GM18511 (cell line): Measurements from ENCODE around the gene EMC1.
"Not testable (repeated sequence)": the region's sequence is repeated elsewhere in the genome, so short reads cannot be mapped to it uniquely, and the experiment has no call there.

ENCODE experiments used
- ATAC-seq: cut with Tn5 transposase; IDR thresholded peaks from one replicate; pipeline ENCODE4 v1.9.1; 2021; ENCODE audit warnings: mild to moderate bottlenecking, moderate library complexity; ENCODE audit not compliant: unreplicated experiment

EMC1 gene

GRCh38 chr1:19251305-19252196 is at the start of gene EMC1, which contains the start of gene MRTO4:
TSS of gene EMC1 (minus strand) at chr1:19251524. CDS start at chr1:19251509, 15 bp downstream.
TSS of gene MRTO4 (plus strand) at chr1:19251805. CDS start at chr1:19251836, 31 bp downstream.
- peak; percentile 84 for ATAC-seq

GRCh38 chr1:19300211-19300610 is 48.9 kb upstream of the EMC1 start:
- no peak for ATAC-seq

- ATAC-seq, result no peak
These were observed 43.3 kb upstream of the EMC1 start for GRCh38 chr1:19294638-19295037.

GRCh38 chr1:19289244-19289643 is 37.9 kb upstream of the EMC1 start:
- ATAC-seq, result no peak

GRCh38 chr1:19288324-19289241 is 37.3 kb upstream of the EMC1 start, which contains the start of gene AKR7A3:
TSS of gene AKR7A3 (minus strand) at chr1:19288770. CDS start at chr1:19288709, 61 bp downstream.
- not testable (repeated sequence) for ATAC-seq

GRCh38 chr1:19287436-19288185 is 36.3 kb upstream of the EMC1 start:
- no peak for ATAC-seq

GRCh38 chr1:19285807-19286206 is 34.5 kb upstream of the EMC1 start:
- ATAC-seq, result not testable (repeated sequence)

GRCh38 chr1:19285366-19285765 is 34.0 kb upstream of the EMC1 start:
- not testable (repeated sequence) for ATAC-seq

- ATAC-seq, result no peak
These were observed 33.6 kb upstream of the EMC1 start for GRCh38 chr1:19284881-19285280.

GRCh38 chr1:19283891-19284290 is 32.6 kb upstream of the EMC1 start:
- no peak for ATAC-seq

GRCh38 chr1:19274636-19275035 is 23.3 kb upstream of the EMC1 start:
- no peak for ATAC-seq

- not testable (repeated sequence) for ATAC-seq
These were observed 22.7 kb upstream of the EMC1 start for GRCh38 chr1:19273844-19274531.

- ATAC-seq, result no peak
These were observed 22.0 kb upstream of the EMC1 start for GRCh38 chr1:19273106-19273843.

- no peak for ATAC-seq
These were observed 20.7 kb upstream of the EMC1 start for GRCh38 chr1:19272064-19272463.

GRCh38 chr1:19270343-19270730 is 19.0 kb upstream of the EMC1 start:
- not testable (repeated sequence) for ATAC-seq

- not testable (repeated sequence) for ATAC-seq
These were observed 18.4 kb upstream of the EMC1 start for GRCh38 chr1:19269427-19270342.

- no peak for ATAC-seq
These were observed 17.1 kb upstream of the EMC1 start for GRCh38 chr1:19268445-19268844.

GRCh38 chr1:19262744-19263143 is 11.4 kb upstream of the EMC1 start:
- ATAC-seq, result no peak
